ENCODE results near the gene GON7.
"Not testable (repeated sequence)": the region's sequence is repeated elsewhere in the genome, so short reads cannot be mapped to it uniquely, and the experiment has no call there.

GON7 gene

GRCh38 chr14:93199031-93199430, 7.8 kb downstream of the GON7 start:
- FAIRE-seq: no peak

DNA sequence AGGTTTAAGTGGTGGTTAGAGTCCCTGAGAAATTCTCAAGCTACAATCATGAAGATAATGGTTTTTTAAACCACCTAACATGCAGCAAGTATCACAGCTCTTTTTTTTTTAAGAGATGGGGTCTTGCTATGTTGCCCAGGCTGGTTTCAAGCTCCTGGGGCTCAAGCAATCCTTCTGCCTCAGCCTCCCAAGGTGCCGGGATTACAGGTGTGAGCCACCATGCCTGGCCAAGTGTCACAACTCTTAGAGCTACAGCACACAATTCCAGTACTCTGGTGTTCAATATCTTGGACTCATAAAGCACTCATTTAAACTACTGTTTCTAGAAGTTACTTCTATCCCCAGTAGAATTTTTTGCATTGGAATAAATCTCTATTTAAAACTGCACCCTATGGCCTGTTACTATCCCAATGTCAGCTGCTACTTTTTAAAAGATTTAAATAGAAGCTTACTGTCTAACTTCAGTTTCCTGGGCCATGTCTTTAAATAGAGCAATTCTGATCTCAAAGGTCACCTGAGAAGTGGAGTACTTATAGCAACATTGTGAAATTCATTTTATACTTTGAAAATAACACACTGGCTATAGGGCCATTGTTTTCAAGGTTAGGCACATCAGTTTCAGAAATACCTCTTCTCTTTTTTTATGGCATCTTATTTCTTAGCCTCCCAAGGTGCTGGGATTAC, 11.4 kb downstream of the GON7 start:
- no peak for FAIRE-seq

DNA sequence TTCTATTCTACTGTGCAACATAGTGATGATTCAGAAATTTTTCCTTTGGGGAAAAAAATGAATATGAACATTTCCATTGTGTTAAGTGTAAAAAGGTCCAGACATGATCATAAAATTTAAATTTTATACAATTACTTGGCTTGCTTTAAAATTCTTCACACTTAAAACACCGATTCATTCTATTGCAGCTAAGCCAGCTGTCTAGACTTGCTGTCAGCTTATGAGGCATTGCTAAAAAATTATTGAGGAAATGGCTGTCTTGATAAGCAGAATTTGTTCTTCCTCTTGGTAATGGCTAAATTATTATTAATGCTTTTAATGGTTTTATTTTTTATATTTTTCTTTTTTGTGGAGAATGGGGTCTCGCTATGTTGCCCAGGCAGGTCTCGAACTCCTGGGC, 19.9 kb downstream of the GON7 start:
- no peak for FAIRE-seq

DNA sequence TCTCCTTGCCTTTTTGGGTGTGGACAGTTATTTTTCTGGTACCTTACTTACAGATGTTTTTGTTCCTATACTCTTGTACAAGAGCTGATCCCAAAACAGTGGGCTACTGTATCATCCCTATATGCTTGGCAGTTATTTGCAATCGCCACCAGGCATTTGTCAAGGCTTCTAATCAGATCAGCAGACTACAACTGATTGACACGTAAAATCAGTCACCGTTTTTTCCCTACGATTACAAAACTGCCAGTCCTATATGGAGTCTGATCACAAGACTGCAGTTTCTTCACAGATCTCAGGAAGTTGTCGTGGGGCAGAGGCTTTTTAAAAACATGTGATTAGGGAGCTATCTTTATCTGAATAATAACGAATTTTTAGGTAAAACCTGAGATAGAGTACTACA, 20.4 kb downstream of the GON7 start:
- FAIRE-seq: no peak

DNA sequence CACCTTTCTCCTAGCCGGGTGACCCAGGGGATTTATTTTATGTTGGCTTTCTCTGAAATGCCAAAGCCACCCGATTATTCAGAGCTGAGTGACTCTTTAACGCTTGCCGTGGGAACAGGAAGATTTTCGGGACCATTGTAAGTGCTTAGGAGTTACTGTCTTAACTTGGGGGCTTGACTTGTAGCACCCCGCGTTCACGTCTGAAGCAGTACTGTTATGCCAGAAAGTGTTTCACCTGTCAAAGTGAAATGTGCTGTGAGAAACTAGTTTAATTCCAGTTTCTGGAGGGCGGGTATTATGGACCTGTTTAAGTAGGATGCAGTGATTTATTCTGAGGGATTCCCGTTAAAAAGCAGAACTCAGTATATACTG, 21.5 kb downstream of the GON7 start:
- FAIRE-seq: no peak

GRCh38 chr14:93184391-93185348, 22.2 kb downstream of the GON7 start, which contains the start of the genes LYSET and MOAP1:
Gene LYSET, plus strand, starts transcription at chr14:93185317. Its CDS starts 89 bp downstream, at chr14:93185406.
Gene MOAP1, minus strand, starts transcription at chr14:93184897. Its CDS starts 655 bp downstream, at chr14:93184242.
- FAIRE-seq: no peak

DNA sequence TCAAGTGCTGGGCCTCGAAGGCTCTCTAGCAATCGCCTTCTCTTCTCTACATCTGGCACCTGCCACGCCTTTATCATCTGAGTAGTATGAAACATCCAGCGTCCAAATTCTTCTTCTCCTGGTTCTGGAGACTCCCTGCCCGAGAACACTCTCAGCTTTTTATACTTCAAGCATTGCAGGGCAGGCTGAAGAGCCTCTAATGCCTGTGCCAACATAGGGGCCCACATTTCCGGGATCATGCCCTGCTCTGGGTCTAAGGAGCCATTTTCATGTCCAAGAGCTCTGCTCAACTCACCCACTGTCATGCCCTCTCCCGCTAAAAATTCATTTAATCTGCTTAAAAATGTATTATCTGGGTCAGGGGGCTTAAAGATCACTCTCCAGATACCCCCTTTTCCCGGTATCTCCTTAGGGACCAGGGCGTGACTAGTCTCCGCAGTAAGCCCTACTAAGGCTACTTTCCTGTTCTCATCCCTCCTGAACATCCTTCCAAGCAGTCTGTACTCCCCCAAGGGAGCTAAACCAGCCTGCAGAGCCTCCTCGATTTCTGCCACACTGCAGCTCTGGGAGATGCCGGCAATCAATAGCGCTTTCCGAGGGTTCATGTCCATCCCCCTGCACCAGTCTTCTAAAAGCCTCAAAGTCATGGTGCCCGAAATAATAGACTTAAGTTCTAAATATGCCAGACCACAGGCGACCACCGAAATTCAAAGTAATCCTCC, 23.1 kb downstream of the GON7 start:
- FAIRE-seq: no peak

GRCh38 chr14:93175492-93175891, 31.4 kb downstream of the GON7 start:
- no peak for FAIRE-seq

GRCh38 chr14:93174731-93175130, 32.1 kb downstream of the GON7 start:
- FAIRE-seq: not testable (repeated sequence)

DNA sequence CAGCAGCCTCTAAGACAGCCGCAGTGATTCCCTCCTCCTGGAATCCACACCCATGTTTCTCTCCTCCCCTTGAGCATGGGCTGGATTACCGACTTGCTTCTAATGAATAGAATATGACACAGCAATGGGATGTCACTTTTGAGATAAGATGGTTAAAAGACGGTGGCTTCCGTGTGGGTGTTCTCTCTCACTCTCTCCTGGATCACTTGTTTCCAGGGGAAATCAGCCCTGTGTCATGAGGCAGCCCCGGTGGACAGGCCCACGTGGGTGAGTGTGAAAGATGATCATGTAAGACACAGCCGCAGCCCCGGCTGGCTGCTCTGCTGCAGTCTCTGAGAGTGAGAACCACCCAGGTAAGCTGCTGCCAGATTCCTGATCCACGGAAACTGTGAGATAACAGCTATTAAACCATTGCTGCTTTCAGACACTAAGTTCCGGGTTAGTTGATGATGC, 32.9 kb downstream of the GON7 start:
- no peak for FAIRE-seq

GRCh38 chr14:93171376-93171775, 35.5 kb downstream of the GON7 start:
- FAIRE-seq: no peak

GRCh38 chr14:93170141-93170540, 36.7 kb downstream of the GON7 start:
- not testable (repeated sequence) for FAIRE-seq

DNA sequence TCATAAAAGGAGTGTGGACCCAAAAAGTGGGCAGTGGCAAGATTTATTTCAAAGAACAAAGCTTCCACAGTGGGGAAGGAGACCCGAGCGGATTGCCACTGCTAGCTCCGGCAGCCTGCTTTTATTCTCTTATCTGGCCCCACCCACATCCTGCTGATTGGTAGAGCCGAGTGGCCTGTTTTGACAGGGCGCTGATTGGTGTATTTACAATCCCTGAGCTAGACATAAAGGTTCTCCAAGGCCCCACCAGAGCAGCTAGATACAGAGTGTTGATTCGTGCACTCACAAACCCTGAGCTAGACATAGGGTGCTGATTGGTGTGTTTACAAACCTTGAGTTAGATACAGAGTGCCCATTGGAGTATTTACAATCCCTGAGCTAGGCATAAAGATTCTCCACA, 37.2 kb downstream of the GON7 start:
- FAIRE-seq: not testable (repeated sequence)

DNA sequence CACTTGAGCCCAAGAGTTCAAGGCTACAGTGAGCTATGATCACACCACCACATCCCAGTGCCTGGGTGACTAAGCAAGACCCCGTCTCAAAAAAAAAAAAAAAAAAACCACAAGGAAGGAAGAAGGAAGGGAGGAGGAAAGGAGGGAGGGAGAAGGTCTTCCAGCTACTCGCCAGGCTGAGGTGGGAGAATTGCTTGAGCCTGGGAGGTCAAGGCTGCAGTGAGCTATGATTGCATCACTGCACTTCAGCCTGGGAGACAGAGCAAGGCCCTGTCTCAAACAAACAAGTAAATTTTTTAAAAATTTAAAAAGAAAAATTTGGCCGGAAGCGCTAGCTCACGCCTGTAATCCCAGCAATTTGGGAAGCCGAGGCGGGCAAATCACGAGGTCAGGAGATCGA, 38.3 kb downstream of the GON7 start:
- FAIRE-seq: not testable (repeated sequence)

DNA sequence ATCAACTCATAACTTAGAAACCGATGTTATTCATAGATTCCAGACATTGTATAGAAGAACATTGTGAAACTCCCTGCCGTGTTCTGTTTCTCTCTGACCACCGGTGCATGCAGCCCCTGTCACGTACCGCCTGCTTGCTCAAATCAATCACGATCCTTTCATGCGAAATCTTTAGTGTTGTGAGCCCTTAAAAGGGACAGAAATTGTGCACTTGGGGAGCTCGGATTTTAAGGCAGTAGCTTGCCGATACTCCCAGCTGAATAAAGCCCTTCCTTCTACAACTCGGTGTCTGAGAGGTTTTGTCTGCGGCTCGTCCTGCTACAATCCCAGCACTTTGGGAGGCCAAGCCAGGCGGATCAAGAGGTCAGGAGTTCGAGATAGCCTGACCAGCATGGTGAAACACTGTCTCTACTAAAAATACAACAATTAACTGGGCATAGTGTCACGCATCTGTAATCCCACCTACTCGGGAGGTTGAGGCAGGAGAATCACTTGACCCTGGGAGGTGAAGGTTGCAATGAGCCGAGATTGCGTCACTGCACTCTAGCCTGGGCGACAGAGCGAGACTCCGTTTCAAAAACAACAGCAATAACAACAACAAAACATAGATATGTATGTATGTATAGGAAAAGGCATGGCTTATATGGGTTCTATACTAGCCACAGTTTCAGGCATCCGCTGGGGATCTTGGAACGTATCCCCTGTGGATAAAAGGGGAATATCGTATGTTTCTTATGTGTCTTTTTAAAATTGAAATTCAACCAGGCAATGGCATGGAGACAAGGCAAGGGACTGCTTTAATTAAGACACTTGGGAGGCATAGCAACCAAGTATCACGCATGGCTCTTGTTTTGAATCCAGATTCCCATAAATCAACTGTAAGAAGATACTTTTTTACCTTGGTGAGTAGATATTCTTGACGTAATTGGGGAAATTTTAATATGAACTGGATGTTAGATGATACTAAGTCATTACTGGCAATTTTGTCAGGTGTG, 41.3 kb downstream of the GON7 start:
- not testable (repeated sequence) for FAIRE-seq

- no peak for FAIRE-seq
Observed at GRCh38 chr14:93163564-93163963, 43.3 kb downstream of the GON7 start.

GRCh38 chr14:93161411-93161940, 45.4 kb downstream of the GON7 start:
- no peak for FAIRE-seq

- no peak for FAIRE-seq
Observed at GRCh38 chr14:93160353-93160801, 46.5 kb downstream of the GON7 start.

GRCh38 chr14:93159625-93160352, 47.1 kb downstream of the GON7 start:
- FAIRE-seq: not testable (repeated sequence)

- FAIRE-seq: not testable (repeated sequence)
Observed at GRCh38 chr14:93158349-93158748, 48.5 kb downstream of the GON7 start.

Measured in endometrium (tissue), 2 donors.